ENCODE data around the gene PCDH9.
"Not testable (repeated sequence)": the region's sequence is repeated elsewhere in the genome, so short reads cannot be mapped to it uniquely, and the experiment has no call there.

PCDH9 gene

DNA sequence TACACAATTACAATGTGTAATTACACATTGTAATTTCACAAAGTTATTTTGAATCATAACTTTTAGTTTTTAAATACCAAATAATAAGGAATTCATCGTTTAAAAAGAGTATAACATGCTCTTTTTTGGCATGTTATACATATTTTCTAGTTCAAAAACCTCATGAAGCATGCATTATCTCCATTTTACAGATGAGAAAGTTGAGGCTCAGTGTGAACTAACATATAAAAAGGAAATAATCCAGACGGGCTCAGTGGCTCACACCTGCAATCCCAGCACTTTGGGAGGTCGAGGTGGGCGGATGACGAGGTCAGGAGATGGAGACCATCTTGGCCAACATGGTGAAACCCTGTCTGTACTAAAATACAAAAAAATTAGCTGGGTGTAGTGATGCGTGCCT, 107.9 kb downstream of the PCDH9 start:
- no peak for DNase-seq

- DNase-seq, result no peak
These were observed 109.1 kb downstream of the PCDH9 start for GRCh38 chr13:67120872-67121531.

DNA sequence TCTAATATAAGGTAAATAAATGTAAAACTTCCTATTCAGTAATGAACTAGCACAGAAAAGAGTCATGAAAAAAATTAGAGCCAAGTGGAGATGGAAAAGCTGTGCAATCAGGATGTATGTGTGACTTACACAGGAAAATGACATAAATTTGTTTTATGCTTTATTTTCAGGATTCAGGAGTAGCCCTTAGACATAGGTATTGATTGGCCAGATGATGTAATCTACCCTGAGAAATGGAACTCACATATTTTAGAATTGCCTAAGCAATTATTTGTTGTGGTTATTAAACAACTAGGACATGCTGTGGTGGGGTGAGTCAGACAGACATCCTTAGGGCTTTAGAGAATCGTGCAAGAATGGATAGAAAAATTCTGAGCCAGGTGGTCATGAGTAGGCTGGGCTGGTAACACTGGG, 110.6 kb downstream of the PCDH9 start:
- DNase-seq, result no peak

DNA sequence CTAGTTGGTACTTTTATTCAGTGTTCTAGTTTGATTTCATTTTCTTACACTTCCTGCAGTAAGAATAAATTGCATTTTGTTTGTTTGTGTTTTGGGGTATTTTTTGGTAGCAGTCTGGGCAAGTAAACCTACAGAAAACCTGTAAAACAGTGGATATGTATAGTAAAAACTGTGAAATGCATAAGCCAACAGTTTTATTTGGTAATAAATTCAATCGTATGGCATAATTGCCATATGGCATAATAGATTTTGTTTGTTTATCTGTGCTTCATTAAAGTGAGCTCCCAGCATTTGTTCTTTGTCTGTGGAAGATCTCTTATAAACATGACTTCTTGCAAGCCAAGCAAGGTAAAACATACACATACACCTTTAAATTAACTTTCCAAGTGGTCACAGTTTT, 111.9 kb downstream of the PCDH9 start:
- no peak for DNase-seq

- DNase-seq, result no peak
These were observed 113.1 kb downstream of the PCDH9 start for GRCh38 chr13:67117010-67117550.

DNA sequence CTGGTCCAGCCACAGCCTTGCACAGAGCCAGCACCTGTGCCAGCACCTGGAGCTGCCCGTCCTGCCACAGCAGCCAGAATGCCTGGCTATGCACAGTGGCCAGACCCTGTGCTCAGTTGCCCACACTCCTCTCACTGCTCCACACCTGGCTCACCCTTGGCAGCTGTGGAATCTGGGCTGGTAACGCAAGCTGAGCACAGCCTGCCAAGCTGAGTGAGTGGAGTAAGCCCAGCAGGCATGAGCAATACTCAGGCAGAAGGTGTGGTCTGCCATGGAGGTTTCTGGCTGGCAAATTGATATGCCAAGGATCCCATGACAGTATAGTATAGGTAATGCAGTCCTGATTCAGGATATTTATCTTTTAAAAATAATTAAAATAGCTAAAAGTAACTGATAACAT, 122.2 kb downstream of the PCDH9 start:
- no peak for DNase-seq

- no peak for DNase-seq
These were observed 123.6 kb downstream of the PCDH9 start for GRCh38 chr13:67106502-67107057.

GRCh38 chr13:67101730-67102467, 128.2 kb downstream of the PCDH9 start:
- no peak for DNase-seq

GRCh38 chr13:67100730-67101129, 129.4 kb downstream of the PCDH9 start:
- DNase-seq, result no peak

DNA sequence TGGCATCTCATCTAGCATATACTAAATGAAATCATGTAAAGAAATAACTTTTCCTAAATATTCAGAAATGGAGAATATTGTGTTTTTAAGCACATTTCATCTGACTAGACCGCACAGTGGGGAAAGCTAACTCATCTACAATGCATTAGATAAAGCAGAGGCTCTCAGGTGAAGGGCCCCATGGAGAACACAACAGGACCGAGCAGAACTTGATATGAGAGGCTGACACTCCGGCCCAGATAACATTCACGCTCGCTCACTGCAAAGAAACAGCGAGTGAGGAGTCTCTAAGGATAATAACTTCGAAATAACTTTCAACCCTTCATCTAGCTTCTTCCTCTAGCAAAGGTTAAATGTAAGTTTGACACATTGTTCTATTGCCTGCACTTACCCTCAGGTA, 130.6 kb downstream of the PCDH9 start:
- DNase-seq, result no peak

- no peak for DNase-seq
These were observed 132.2 kb downstream of the PCDH9 start for GRCh38 chr13:67097892-67098452.

- not testable (repeated sequence) for DNase-seq
These were observed 133.2 kb downstream of the PCDH9 start for GRCh38 chr13:67096893-67097292.

DNA sequence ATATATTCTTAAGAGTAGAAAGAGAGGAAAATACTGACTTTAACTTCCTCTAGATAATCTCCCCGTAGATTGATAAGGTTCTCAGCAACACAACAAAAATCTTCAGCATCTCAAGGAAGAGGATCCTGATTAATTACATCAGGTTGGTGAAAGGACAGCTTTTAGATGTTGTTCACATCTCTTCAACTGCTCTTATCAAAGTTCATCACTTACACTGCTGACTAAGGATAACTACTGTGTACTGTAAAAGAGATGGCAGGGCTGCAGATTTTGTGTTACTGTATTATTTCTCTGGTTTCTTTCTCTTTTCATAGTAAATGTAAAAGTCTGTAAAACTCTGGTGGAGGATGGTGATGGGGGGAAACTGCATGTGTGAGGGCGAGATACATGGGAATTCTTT, 133.7 kb downstream of the PCDH9 start:
- DNase-seq, result no peak

DNA sequence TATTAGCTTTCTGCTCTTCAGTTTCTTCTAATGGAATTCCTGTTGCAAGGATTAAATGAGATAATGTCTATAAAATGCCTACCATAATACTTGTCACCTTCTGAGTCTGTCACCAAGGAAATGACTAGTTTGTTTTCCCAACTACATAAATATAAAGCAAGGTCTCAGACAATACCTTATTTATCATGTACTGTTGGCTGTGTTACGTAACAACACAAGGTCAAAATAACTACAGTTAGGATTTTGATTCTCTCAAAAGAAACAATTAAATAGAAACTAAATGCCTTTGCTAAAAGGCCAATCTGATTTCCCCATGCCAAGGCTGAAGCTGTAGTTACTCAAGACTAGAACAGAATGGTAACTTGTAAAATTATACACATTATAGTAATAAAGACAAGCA, 134.5 kb downstream of the PCDH9 start:
- DNase-seq, result no peak

DNA sequence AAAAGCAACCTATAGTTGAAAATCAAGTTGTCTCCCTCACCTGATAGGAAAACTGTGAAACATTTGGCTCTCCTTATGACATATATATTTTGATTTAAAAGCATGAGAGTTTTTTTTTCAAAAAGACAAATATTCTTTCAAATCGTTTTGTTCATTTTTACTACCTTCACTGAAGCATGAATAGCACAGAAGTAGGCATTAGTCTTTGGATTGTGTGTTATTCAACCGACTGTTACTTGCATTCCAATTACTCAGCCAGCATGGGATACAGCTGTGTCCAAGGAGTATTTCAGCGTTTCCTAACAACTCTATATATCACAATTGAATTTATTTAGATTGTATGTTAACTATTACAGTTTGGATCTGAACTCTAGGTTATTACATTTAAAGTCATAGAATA, 135.2 kb downstream of the PCDH9 start:
- DNase-seq, result no peak

DNA sequence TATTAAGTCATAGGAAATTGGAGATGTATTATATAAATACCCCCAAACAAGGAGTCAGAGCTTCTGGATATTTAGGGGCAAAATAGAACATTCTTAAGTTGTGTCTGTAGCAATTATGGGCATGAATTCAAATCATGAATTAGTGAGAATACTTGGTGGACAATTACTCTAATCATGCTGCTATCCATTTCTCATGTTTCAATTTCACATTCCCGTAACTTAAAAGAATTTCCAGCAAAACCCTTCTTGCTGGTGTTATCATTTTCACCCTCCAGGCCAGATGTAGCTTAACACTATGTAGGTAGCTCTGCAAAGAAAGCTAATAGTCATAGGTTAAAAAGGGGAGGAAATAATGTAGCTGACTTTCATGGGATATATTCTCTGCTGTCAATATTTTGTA, 136.1 kb downstream of the PCDH9 start:
- no peak for DNase-seq

DNA sequence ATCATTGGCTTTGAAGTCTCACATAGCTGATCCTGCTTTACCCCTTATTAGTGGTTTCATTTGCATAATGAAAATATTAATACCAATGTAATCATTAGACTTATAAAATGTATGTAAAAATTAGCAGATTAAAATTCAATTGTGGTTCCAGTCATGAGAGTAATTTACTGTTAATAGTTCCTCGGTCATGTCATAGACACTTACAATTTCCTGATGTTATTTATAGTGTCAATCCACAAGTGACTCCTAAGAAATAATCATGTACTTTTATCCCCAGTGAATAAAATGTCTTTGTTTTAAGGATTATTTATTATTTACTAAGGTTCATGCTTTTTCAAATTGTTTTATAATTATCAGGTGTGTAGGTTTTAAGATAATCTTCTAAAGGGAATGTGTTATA, 138.5 kb downstream of the PCDH9 start:
- DNase-seq, result no peak

DNA sequence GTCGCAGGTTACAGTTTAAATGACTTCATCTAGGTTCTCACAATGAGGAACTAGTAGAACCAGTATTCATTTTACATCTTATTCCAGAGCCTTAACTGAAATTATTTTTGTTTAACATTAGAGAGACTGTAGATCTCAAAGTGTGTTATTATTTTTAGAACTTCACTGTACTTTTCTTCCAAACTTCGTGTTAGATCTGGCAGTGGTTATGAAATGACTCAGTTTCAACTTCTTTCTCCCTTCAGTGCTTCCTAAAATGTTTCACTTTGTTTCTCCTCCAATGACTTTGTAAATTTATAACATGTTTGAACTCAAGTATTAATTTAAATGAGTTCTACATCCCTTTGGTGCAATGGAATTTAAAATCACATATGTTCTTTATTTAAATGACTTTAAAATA, 139.3 kb downstream of the PCDH9 start:
- DNase-seq, result no peak

DNA sequence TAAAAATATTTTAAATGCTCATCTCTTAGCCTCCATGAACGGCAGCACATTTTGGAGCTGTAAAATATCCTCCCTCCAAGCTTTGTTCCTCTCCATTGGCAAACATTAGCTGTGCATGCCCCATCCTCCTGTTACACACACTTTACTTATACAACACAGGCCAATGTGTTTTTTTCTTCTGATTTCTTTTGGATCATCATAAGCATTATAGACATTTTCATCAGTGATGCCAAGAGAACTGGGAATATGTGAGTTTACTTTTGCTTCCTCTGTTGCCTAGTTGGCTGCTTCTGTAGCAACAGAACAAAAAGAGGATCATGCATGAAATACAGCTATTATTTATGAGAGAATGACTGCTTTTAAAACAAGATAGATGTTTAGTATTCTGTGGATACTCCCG, 142.6 kb downstream of the PCDH9 start:
- no peak for DNase-seq

GRCh38 chr13:67086260-67086659, 143.9 kb downstream of the PCDH9 start:
- no peak for DNase-seq

- DNase-seq, result no peak
These were observed 146.1 kb downstream of the PCDH9 start for GRCh38 chr13:67084066-67084465.

GRCh38 chr13:67083519-67083918, 146.6 kb downstream of the PCDH9 start:
- no peak for DNase-seq

DNA sequence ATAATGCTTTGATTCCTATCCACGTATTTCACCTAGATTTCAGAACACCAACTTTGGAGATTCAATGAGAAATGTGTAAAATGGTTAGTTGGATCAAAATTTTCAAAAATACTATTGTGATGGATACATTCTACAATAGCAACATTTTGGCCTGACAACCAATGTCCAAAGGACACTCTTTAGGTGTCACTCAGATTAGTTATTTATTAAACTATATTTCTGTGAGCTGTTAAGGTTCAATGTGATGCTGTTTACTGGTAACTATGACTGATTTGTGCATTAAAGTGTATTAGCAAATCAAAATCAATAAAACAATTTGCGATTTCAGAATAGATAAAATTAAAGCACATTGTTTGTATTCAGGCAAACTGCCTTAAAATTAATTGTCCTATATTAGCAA, 149.8 kb downstream of the PCDH9 start:
- no peak for DNase-seq

DNA sequence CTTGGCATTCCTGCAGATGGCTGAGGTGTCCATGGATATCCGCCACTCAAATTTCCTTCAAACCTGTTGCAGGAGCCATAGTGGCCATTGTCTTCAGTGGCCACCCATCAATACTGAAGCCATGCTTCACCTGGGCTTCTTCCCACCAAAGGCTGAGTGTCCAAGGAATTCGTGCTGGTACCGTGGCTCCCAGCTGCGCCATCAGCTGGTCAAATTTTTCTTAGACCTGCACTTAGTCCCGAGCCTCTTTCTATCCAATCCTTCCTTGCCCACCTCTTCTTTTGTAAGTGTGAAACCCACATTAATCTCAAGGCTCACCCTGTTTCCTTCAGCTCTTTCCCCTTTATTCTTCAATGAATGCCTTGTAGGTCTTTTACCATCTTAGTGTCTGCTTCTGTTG, 152.1 kb downstream of the PCDH9 start:
- DNase-seq, result no peak
